ENCODE results near the gene MFN1. TPM values are rescaled to one million over a fixed set of nuclear protein-coding genes. Genes with fewer than 3 reads are reported as not detected.

The MFN1 gene
- total and polyA plus RNA-seq, 7 donors: 8.6 to 42.1 (median 27.6) TPM

GRCh38 chr3:179432021-179432420, 84.5 kb downstream of the MFN1 start:
- Histone ChIP-seq H3K27ac (peak overlapping the region in 2 of 4 donors; percentile 10 to 19), H3K36me3 (no peaks in the 10 kb centered on the region), H3K4me1 (peaks cover 0 to 53% (median 24%) of the 10 kb centered on the region in 4 donors), H3K9me3 (no peaks in the 10 kb centered on the region), H3K27me3 (no peaks in the 10 kb centered on the region), H3K4me3 (no peak overlapping the region)
- intact Hi-C loops (cut with DNase I): no loop called here
- DNase-seq: no peak
- 42 to 82% methylated on average over 3 of the region's 3 CpGs for WGBS, 2 donors
- TF ChIP-seq CTCF (IDR thresholded peaks at IDR 0.05) (no peak), POLR2AphosphoS5 (IDR thresholded peaks at IDR 0.05) (no peak), POLR2A (IDR thresholded peaks at IDR 0.05) (no peak), EP300 (IDR thresholded peaks at IDR 0.05) (no peak)

GRCh38 chr3:179432451-179432850, 84.9 kb downstream of the MFN1 start:
- no peak for DNase-seq
- Histone ChIP-seq H3K36me3 (no peaks in the 10 kb centered on the region), H3K27me3 (no peaks in the 10 kb centered on the region), H3K9me3 (no peaks in the 10 kb centered on the region), H3K4me1 (peaks cover 0 to 56% (median 24%) of the 10 kb centered on the region in 4 donors), H3K4me3 (no peak overlapping the region), H3K27ac (peak overlapping the region in 1 of 4 donors; percentile 19)
- TF ChIP-seq POLR2A (IDR thresholded peaks at IDR 0.05) (no peak), POLR2AphosphoS5 (IDR thresholded peaks at IDR 0.05) (no peak), EP300 (IDR thresholded peaks at IDR 0.05) (no peak), CTCF (IDR thresholded peaks at IDR 0.05) (no peak)
- intact Hi-C loops (cut with DNase I): no loop called here
- 79 to 98% methylated on average over 1 of the region's 1 CpG for WGBS, 2 donors

GRCh38 chr3:179436517-179436916, 89.0 kb downstream of the MFN1 start:
- no peak for DNase-seq
- Histone ChIP-seq H3K4me3 (no peak overlapping the region), H3K27me3 (no peaks in the 10 kb centered on the region), H3K36me3 (no peaks in the 10 kb centered on the region), H3K27ac (no peak overlapping the region), H3K4me1 (peaks cover 0 to 58% (median 23%) of the 10 kb centered on the region in 4 donors), H3K9me3 (no peaks in the 10 kb centered on the region)
- 39 to 75% methylated on average over 3 of the region's 3 CpGs for WGBS, 2 donors
- intact Hi-C loops (cut with DNase I): no loop called here
- no peak for TF ChIP-seq POLR2AphosphoS5 (IDR thresholded peaks at IDR 0.05)
- TF ChIP-seq EP300 (IDR thresholded peaks at IDR 0.05): no peak
- TF ChIP-seq POLR2A (IDR thresholded peaks at IDR 0.05): no peak
- no peak for TF ChIP-seq CTCF (IDR thresholded peaks at IDR 0.05)

- H3K27me3 ChIP-seq: no peaks in the 10 kb centered on the region
- no peak overlapping the region for H3K4me3 ChIP-seq
- H3K36me3 ChIP-seq: no peaks in the 10 kb centered on the region
- H3K4me1 ChIP-seq: peaks cover 0 to 35% (median 3%) of the 10 kb centered on the region in 4 donors
- no peak for DNase-seq
- TF ChIP-seq POLR2A (IDR thresholded peaks at IDR 0.05): no peak
- no peak for TF ChIP-seq POLR2AphosphoS5 (IDR thresholded peaks at IDR 0.05)
- no peak for TF ChIP-seq EP300 (IDR thresholded peaks at IDR 0.05)
- no peak for TF ChIP-seq CTCF (IDR thresholded peaks at IDR 0.05)
- H3K9me3 ChIP-seq: no peaks in the 10 kb centered on the region
- 28 to 41% methylated on average over 5 of the region's 5 CpGs for WGBS, 2 donors
- intact Hi-C loops (cut with DNase I): no loop called here
- no peak overlapping the region for H3K27ac ChIP-seq
These were observed 91.3 kb downstream of the MFN1 start for GRCh38 chr3:179438841-179439240.

Other genes starting within 250 kb of the MFN1 start
- 10 to 100 TPM; 21.6 to 44.6 (median 25.4) TPM for gene PIK3CA, start 199.4 kb upstream of the MFN1 start, total RNA-seq
- gene PIK3CA, start 199.4 kb upstream of the MFN1 start, polyA plus RNA-seq: 1 to 10 TPM; 3.0 to 7.6 (median 3.5) TPM
- 1 to 10 TPM; 2.7 to 7.2 (median 4.8) TPM for gene KCNMB3, start 96.6 kb upstream of the MFN1 start, total RNA-seq
- gene KCNMB3, start 96.6 kb upstream of the MFN1 start, polyA plus RNA-seq: 1 to 10 TPM in 2 of 3 donors, under 1 TPM in 1; 0.60 to 1.5 (median 1.2) TPM
- gene ZNF639, start 24.7 kb upstream of the MFN1 start, total RNA-seq: 10 to 100 TPM; 48.7 to 75.9 (median 65.8) TPM
- gene ZNF639, start 24.7 kb upstream of the MFN1 start, polyA plus RNA-seq: 10 to 100 TPM; 16.4 to 22.8 (median 18.5) TPM
- gene GNB4, start 103.8 kb downstream of the MFN1 start, total RNA-seq: 10 to 100 TPM; 32.5 to 44.3 (median 37.4) TPM
- gene GNB4, start 103.8 kb downstream of the MFN1 start, polyA plus RNA-seq: 1 to 10 TPM; 3.6 to 7.9 (median 4.4) TPM
- 10 to 100 TPM; 28.8 to 65.7 (median 50.3) TPM for gene ACTL6A, start 215.2 kb downstream of the MFN1 start, total RNA-seq
- 10 to 100 TPM; 31.8 to 38.6 (median 35.4) TPM for gene ACTL6A, start 215.2 kb downstream of the MFN1 start, polyA plus RNA-seq